Coronary artery (tissue), 2 donors: ENCODE measurements around the gene FZD10.

Experiments
- DNase-seq: peaks from one replicate; pipeline ENCODE4 v3.0.0-alpha.2; 2017; ENCODE audit warnings: low spot score
- H3K27ac ChIP-seq, 2 donors: fragments of 200-600 bp; sonication (generic); one replicate each; pipeline ENCODE4 v1.5.1; 2016 to 2019
- H3K4me3 ChIP-seq: fragments of 200-600 bp; sonication (generic); 2 replicates; pipeline ENCODE4 v1.5.1; 2016; ENCODE audit warnings: mild to moderate bottlenecking, moderate library complexity
- TF ChIP-seq, protein P1 (sequence below): fragments of 200-600 bp; sonication (generic); IDR thresholded peaks from one replicate; pipeline ENCODE4 v1.5.1; 2019; ENCODE audit warnings: antibody characterized with exemption

FZD10 gene

GRCh38 chr12:130178282-130178681, 16.0 kb downstream of the FZD10 start:
- H3K27ac ChIP-seq, result no peak overlapping the region
- TF ChIP-seq, protein P1, sequence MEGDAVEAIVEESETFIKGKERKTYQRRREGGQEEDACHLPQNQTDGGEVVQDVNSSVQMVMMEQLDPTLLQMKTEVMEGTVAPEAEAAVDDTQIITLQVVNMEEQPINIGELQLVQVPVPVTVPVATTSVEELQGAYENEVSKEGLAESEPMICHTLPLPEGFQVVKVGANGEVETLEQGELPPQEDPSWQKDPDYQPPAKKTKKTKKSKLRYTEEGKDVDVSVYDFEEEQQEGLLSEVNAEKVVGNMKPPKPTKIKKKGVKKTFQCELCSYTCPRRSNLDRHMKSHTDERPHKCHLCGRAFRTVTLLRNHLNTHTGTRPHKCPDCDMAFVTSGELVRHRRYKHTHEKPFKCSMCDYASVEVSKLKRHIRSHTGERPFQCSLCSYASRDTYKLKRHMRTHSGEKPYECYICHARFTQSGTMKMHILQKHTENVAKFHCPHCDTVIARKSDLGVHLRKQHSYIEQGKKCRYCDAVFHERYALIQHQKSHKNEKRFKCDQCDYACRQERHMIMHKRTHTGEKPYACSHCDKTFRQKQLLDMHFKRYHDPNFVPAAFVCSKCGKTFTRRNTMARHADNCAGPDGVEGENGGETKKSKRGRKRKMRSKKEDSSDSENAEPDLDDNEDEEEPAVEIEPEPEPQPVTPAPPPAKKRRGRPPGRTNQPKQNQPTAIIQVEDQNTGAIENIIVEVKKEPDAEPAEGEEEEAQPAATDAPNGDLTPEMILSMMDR, result no peak
- H3K4me3 ChIP-seq, result no peak overlapping the region
- DNase-seq, result no peak

DNA sequence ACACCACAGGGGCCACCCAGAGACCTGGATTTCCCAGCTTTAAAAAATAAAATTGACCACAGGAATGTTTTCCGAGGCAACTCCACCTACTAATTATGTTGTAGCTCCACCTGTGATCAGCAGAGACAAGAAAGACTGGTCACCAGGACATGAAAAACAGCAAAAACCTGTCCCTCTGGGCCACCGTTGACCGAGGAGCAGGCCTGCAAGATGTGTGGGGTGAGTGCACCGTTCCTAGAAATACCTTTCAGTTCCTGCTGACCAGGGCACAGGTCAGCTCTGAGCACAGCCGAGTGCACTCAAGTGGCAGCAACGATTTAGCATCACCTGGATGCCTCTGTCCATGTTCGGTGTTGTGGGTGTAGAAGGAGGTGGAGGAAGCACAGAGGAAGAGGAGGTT, 16.9 kb downstream of the FZD10 start:
- no peak for DNase-seq
- TF ChIP-seq, protein P1, result no peak
- H3K4me3 ChIP-seq, result no peak overlapping the region
- H3K27ac ChIP-seq, result no peak overlapping the region

GRCh38 chr12:130179621-130180020, 17.4 kb downstream of the FZD10 start:
- TF ChIP-seq, protein P1, result no peak
- no peak for DNase-seq
- H3K4me3 ChIP-seq, result no peak overlapping the region
- no peak overlapping the region for H3K27ac ChIP-seq

GRCh38 chr12:130181211-130181610, 18.9 kb downstream of the FZD10 start:
- Histone ChIP-seq H3K27ac (no peak overlapping the region), H3K4me3 (no peak overlapping the region)
- TF ChIP-seq, protein P1, result no peak
- no peak for DNase-seq

DNA sequence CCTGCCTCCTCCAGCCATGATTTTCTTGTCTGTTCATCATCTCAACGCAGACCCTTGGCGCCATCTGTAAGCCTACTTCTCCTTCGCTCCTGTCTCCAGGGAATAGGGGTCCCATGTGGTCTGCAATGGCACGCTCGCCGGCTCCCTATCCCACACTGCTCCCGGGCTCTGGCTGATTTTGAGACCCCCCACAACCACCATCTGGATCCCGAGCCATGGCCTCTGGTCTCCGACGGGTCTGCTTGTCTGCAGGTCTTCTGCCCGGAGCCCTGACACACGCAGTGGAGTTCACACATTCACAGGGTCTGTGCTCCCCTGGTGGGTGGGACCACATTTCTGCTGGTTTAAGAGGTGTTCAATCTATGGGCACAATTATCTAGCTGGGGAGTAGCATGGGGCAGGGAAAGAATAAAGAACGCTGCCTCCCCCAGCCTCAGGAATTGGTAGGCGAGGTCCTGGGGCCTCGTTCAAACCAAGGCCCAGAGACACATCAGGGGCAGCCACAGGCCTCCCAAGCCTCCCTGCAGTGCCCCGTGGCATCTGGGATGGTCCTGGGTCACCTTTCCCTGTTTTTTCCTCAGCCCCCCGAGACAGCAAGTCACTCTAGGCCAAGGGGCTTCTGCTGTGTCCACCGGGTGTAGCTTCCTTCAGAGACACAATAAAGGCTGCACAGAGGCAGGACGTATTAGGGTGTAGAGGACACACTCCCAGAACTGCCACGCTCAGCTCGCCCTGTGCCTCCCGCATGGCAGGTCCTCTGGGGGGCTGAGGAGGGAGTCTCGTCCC, 21.5 kb downstream of the FZD10 start:
- TF ChIP-seq, protein P1, result no peak
- H3K4me3 ChIP-seq, result no peak overlapping the region
- no peak overlapping the region for H3K27ac ChIP-seq
- DNase-seq, result no peak

GRCh38 chr12:130184404-130185090, 22.3 kb downstream of the FZD10 start:
- DNase-seq, result no peak
- TF ChIP-seq, protein P1, result no peak
- Histone ChIP-seq H3K27ac (no peak overlapping the region), H3K4me3 (no peak overlapping the region)
